GM18520 (cell line): ENCODE results near the gene ING4.
"Not testable (repeated sequence)": the region's sequence is repeated elsewhere in the genome, so short reads cannot be mapped to it uniquely, and the experiment has no call there.

Experiments used
- ATAC-seq: cut with Tn5 transposase; IDR thresholded peaks from one replicate; pipeline ENCODE4 v1.9.1; 2021; ENCODE audit not compliant: unreplicated experiment

Gene ING4

GRCh38 chr12:6662906-6663742 lies at the start of gene ING4:
ING4 (minus strand) TSS chr12:6663119; CDS start chr12:6663101, 18 bp downstream.
- ATAC-seq = peak; percentile 97

GRCh38 chr12:6708960-6709394 lies 46.1 kb upstream of the ING4 start:
- ATAC-seq = no peak

GRCh38 chr12:6708351-6708750 lies 45.4 kb upstream of the ING4 start:
- ATAC-seq = not testable (repeated sequence)

GRCh38 chr12:6703631-6704030 lies 40.7 kb upstream of the ING4 start:
- ATAC-seq = no peak

- ATAC-seq = no peak
Observed at GRCh38 chr12:6701078-6701768, 38.3 kb upstream of the ING4 start.

GRCh38 chr12:6700646-6701051 lies 37.7 kb upstream of the ING4 start, which contains the start of gene PIANP:
PIANP (minus strand) TSS chr12:6700815; CDS start chr12:6698061, 2,754 bp downstream.
- ATAC-seq = no peak

- no peak for ATAC-seq
Observed at GRCh38 chr12:6699989-6700645, 37.2 kb upstream of the ING4 start.

- ATAC-seq = no peak
Observed at GRCh38 chr12:6699259-6699988, 36.5 kb upstream of the ING4 start.

- no peak for ATAC-seq
Observed at GRCh38 chr12:6698352-6699046, 35.6 kb upstream of the ING4 start.

- ATAC-seq = no peak
Observed at GRCh38 chr12:6697584-6698351, 34.8 kb upstream of the ING4 start.

GRCh38 chr12:6696690-6697583 lies 34.0 kb upstream of the ING4 start:
- ATAC-seq = no peak

- no peak for ATAC-seq
Observed at GRCh38 chr12:6695313-6696045, 32.6 kb upstream of the ING4 start.

- no peak for ATAC-seq
Observed at GRCh38 chr12:6694701-6695100, 31.8 kb upstream of the ING4 start.

GRCh38 chr12:6693832-6694355 lies 31.0 kb upstream of the ING4 start:
- ATAC-seq = no peak

- ATAC-seq = no peak
Observed at GRCh38 chr12:6692888-6693287, 30.0 kb upstream of the ING4 start.

GRCh38 chr12:6691473-6691872 lies 28.6 kb upstream of the ING4 start:
- no peak for ATAC-seq

GRCh38 chr12:6688999-6689882 lies 26.3 kb upstream of the ING4 start, which contains the start of gene ZNF384:
ZNF384 (minus strand) TSS chr12:6689375; CDS start chr12:6679520, 9,855 bp downstream.
- peak; percentile 88 for ATAC-seq
